ENCODE data around the gene TTLL11. TPM values are rescaled to one million over a fixed set of nuclear protein-coding genes. Genes with fewer than 3 reads are reported as not detected.

Gene TTLL11
- total and polyA plus RNA-seq, 2 of the 8 experiments (the other 6 are each of a cell fraction or from before 2014, with no cell fraction given): 0.56 to 0.80 TPM

GRCh38 chr9:121844562-121844961 lies 248.5 kb downstream of the TTLL11 start:
- 50% methylated on average over 2 of the region's 2 CpGs; no CpG with 5 or more reads in 1 of the 2 experiments for WGBS, 2 experiments (ENCODE audit: extremely low coverage in 1 of 2, insufficient coverage in 1 of 2, insufficient read length in 1 of 2, insufficient replicate concordance in 2 of 2, low coverage in 1 of 2, low lambda C conversion rate in 2 of 2, missing lambda C conversion rate in 1 of 2)
- Histone ChIP-seq H2BK20ac (ENCODE audit: low read length) (no peak overlapping the region), H3K4me2 (ENCODE audit: insufficient read depth in 1 of 2, low read depth in 2 of 2, low read length in 2 of 2) (no peak overlapping the region), H3K36me3 (ENCODE audit: control insufficient read depth in 2 of 4, insufficient read depth in 4 of 4, low read length in 3 of 4) (no peaks in the 10 kb centered on the region), H4K8ac (ENCODE audit: extremely low read depth, insufficient read depth, low read length) (no peak overlapping the region), H2BK12ac (ENCODE audit: low read depth, low read length) (no peak overlapping the region), H3K9ac (replicated peaks in 1 of 4; ENCODE audit: extremely low read depth in 1 of 4, low read depth in 3 of 4, low read length in 3 of 4) (no peak overlapping the region), H3K27me3 (replicated peaks in 1 of 4; ENCODE audit: control insufficient read depth in 3 of 4, extremely low read depth in 1 of 4, insufficient read depth in 3 of 4, low read length in 3 of 4) (no peaks in the 10 kb centered on the region), H2BK120ac (replicated peaks; ENCODE audit: low read depth, low read length) (no peak overlapping the region), H3K27ac (ENCODE audit: low read depth, low read length) (no peak overlapping the region), H4K91ac (replicated peaks; ENCODE audit: insufficient read length, low read length) (no peak overlapping the region), H2BK15ac (ENCODE audit: low read length) (no peak overlapping the region), H3K79me1 (ENCODE audit: low read depth, low read length) (no peaks in the 10 kb centered on the region), H3K4ac (replicated peaks; ENCODE audit: insufficient read length, low read depth, low read length) (no peak overlapping the region), H3K4me3 (ENCODE audit: extremely low read depth in 1 of 4, insufficient read depth in 2 of 4, low read depth in 3 of 4, low read length in 4 of 4) (no peak overlapping the region), H2AFZ (ENCODE audit: low read length) (no peak overlapping the region), H4K20me1 (replicated peaks in 1 of 2; ENCODE audit: control insufficient read depth in 1 of 2, insufficient read depth in 2 of 2, low read length in 2 of 2) (no peaks in the 10 kb centered on the region), H3K23ac (ENCODE audit: insufficient read length) (no peak overlapping the region), H2AK5ac (ENCODE audit: low read depth, low read length) (no peak overlapping the region), H2BK5ac (ENCODE audit: low read depth, low read length) (no peak overlapping the region), H3K14ac (ENCODE audit: insufficient read length) (no peak overlapping the region), H3K4me1 (replicated peaks in 1 of 4; ENCODE audit: control insufficient read depth in 3 of 4, insufficient read depth in 4 of 4, low read length in 3 of 4) (no peaks in the 10 kb centered on the region), H4K5ac (ENCODE audit: insufficient read length, low read depth, low read length) (no peak overlapping the region), H3K23me2 (ENCODE audit: low read depth, low read length) (no peaks in the 10 kb centered on the region), H3K56ac (replicated peaks; ENCODE audit: insufficient read length, low read depth, low read length) (no peak overlapping the region), H3K79me2 (ENCODE audit: control insufficient read depth in 1 of 2, insufficient read depth in 2 of 2, low read length in 2 of 2) (no peaks in the 10 kb centered on the region), H3K9me3 (ENCODE audit: insufficient read depth in 2 of 2, low read depth in 1 of 2, low read length in 1 of 2) (no peaks in the 10 kb centered on the region; a peak in 2 of 4 replicates), H3K18ac (ENCODE audit: extremely low read depth, low read length) (no peak overlapping the region)
- TF ChIP-seq CHD1 (IDR thresholded peaks at IDR 0.05; ENCODE audit: low read depth, low read length) (no peak), GTF2F1 (IDR thresholded peaks at IDR 0.05; ENCODE audit: borderline replicate concordance, low read depth, low read length) (no peak), SP4 (IDR thresholded peaks at IDR 0.05; ENCODE audit: low read length) (no peak), GABPA (IDR thresholded peaks at IDR 0.05; ENCODE audit: borderline replicate concordance, insufficient read depth, low read length) (no peak)
- POLR2A ChIA-PET (ENCODE audit: partially characterized antibody): no interaction called here
- DNase-seq (ENCODE audit: low read depth in 1 of 2, low spot score in 2 of 2) (no peak), FAIRE-seq (no peak)
- CTCF ChIA-PET (ENCODE audit: partially characterized antibody): interaction anchor here (0.7 to 0.9 kb wide), 2 partner anchors 18 to 100 kb away, joined by 4 to 5 read pairs; no protein-coding TSS in a partner anchor

Data from H1 (cell line).